Smooth muscle cell (in vitro differentiated cells): ENCODE measurements around the gene LRRK2. TPM values are rescaled to one million over a fixed set of nuclear protein-coding genes. Genes with fewer than 3 reads are reported as not detected.

ENCODE experiments used
- DNase-seq: peaks from one replicate; lab custom pipeline; 2025; ENCODE audit not compliant: unreplicated experiment; lab: John Stamatoyannopoulos, UW
- H2AFZ ChIP-seq: fragments of 200-600 bp; sonication (generic); 2 replicates; pipeline ENCODE4 v1.6.0; 2016; ENCODE audit warnings: antibody characterized with exemption, low read depth, mild to moderate bottlenecking
- H3F3A ChIP-seq: fragments of 200-600 bp; sonication (generic); 2 replicates; pipeline ENCODE4 v1.6.0; 2017; ENCODE audit warnings: antibody characterized with exemption, low read depth
- H3K27ac ChIP-seq: fragments of 200-600 bp; sonication (generic); 2 replicates; pipeline ENCODE4 v1.5.1; 2016; ENCODE audit warnings: low read depth, mild to moderate bottlenecking
- H3K27me3 ChIP-seq: fragments of 200-600 bp; sonication (generic); 2 replicates; pipeline ENCODE4 v1.6.1; 2016; ENCODE audit warnings: low read depth, mild to moderate bottlenecking
- H3K36me3 ChIP-seq: fragments of 200-600 bp; sonication (generic); 2 replicates; pipeline ENCODE4 v1.5.1; 2016; ENCODE audit warnings: low read depth
- H3K4me1 ChIP-seq: fragments of 200-600 bp; sonication (generic); 2 replicates; pipeline ENCODE4 v1.5.1; 2016; ENCODE audit warnings: low read depth
- H3K4me2 ChIP-seq: fragments of 200-600 bp; sonication (generic); 2 replicates; pipeline ENCODE4 v1.6.0; 2016; ENCODE audit warnings: mild to moderate bottlenecking
- H3K4me3 ChIP-seq: fragments of 200-600 bp; sonication (generic); 2 replicates; pipeline ENCODE4 v1.5.1; 2016; ENCODE audit warnings: mild to moderate bottlenecking
- H3K79me2 ChIP-seq: fragments of 200-600 bp; sonication (generic); 2 replicates; pipeline ENCODE4 v1.6.0; 2016; ENCODE audit warnings: low read depth, mild to moderate bottlenecking
- H3K9ac ChIP-seq: fragments of 200-600 bp; sonication (generic); 2 replicates; pipeline ENCODE4 v1.6.0; 2016; ENCODE audit warnings: low read depth
- H3K9me3 ChIP-seq: fragments of 200-600 bp; sonication (generic); replicated peaks from 2 replicates; pipeline ENCODE4 v1.5.1; 2016; ENCODE audit warnings: low read depth
- H4K20me1 ChIP-seq: fragments of 200-600 bp; sonication (generic); 2 replicates; pipeline ENCODE4 v1.6.0; 2016; ENCODE audit warnings: low read depth
- WGBS: methylation state at CpG from one replicate; pipeline ENCODE4 v1.1.7; 2016; ENCODE audit warnings: low lambda C conversion rate; 5-methylcytosine and 5-hydroxymethylcytosine counted together
- polyA plus RNA-seq: library from polyadenylated mRNA; unstranded; fragments of >200 nt; fragmentation: Nextera tagmentation; extraction: Ambion mirVana; gene quantifications from 2 replicates; pipeline ENCODE4 v1.2.1, GENCODE V29; 2016
- total RNA-seq: library from RNA; depleted of rRNA; stranded (reverse); fragments of >200 nt; gene quantifications from 2 replicates; pipeline ENCODE4 v1.2.3, GENCODE V29; 2014
- TF ChIP-seq, protein P1 (sequence below): fragments of 200-600 bp; sonication (generic); IDR thresholded peaks from 2 replicates; pipeline ENCODE4 v1.5.1; 2017; ENCODE audit warnings: borderline replicate concordance, mild to moderate bottlenecking, antibody characterized with exemption; ENCODE audit not compliant: insufficient read depth, poor library complexity, severe bottlenecking

LRRK2 gene
- total and polyA plus RNA-seq, 2 experiments from 2014 or later = not detected

DNA sequence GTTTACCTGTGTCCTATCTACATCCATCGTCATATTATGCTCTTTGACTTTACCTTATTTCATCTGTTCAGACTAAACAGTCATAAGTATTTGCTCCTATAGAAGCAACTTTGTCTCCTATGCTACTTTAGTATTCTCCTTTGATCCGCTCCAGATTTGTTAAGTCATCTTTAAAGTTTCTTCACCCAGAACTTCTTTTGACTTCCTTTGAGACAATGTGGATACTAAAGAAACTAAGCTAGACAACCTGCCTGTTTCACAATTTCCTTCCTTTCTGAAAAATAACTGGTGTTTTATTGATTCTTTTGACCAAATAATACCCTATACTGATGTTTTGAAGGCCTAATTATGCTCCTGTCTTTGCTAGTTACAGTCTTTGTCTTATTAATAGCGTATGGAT lies 30.0 kb upstream of the LRRK2 start:
- Histone ChIP-seq H3K4me2 (no peak overlapping the region), H3K4me1 (no peaks in the 10 kb centered on the region), H3K36me3 (no peaks in the 10 kb centered on the region), H3K9ac (no peak overlapping the region), H3K27me3 (no peaks in the 10 kb centered on the region), H3K9me3 (no peaks in the 10 kb centered on the region), H3K27ac (no peak overlapping the region), H3K79me2 (no peaks in the 10 kb centered on the region), H3F3A (no peaks in the 10 kb centered on the region), H4K20me1 (no peaks in the 10 kb centered on the region), H2AFZ (no peak overlapping the region), H3K4me3 (no peak overlapping the region)
- TF ChIP-seq, protein P1, sequence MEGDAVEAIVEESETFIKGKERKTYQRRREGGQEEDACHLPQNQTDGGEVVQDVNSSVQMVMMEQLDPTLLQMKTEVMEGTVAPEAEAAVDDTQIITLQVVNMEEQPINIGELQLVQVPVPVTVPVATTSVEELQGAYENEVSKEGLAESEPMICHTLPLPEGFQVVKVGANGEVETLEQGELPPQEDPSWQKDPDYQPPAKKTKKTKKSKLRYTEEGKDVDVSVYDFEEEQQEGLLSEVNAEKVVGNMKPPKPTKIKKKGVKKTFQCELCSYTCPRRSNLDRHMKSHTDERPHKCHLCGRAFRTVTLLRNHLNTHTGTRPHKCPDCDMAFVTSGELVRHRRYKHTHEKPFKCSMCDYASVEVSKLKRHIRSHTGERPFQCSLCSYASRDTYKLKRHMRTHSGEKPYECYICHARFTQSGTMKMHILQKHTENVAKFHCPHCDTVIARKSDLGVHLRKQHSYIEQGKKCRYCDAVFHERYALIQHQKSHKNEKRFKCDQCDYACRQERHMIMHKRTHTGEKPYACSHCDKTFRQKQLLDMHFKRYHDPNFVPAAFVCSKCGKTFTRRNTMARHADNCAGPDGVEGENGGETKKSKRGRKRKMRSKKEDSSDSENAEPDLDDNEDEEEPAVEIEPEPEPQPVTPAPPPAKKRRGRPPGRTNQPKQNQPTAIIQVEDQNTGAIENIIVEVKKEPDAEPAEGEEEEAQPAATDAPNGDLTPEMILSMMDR = no peak
- 96% methylated on average over 3 of the region's 3 CpGs for WGBS
- DNase-seq = no peak

DNA sequence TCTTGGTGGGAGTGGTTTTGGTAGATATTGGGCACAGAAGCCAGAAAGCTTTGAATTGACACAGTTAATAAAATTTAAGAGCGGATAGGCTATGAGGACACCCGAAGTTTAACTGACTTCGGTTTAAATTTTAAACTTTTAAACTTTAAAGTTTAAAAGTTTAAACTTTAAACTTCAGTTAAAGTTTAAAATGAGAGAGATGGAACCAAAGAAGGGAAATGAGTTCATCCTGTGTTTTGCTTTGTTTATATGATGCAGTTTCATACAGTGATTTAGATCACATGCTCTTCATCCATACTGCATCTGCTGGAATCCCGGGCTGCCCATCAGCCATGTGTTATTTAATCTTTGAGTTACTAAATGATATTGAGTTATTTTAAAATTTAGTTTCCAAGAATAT lies 27.2 kb upstream of the LRRK2 start:
- Histone ChIP-seq H3F3A (no peaks in the 10 kb centered on the region), H3K9me3 (no peaks in the 10 kb centered on the region), H3K4me2 (no peak overlapping the region), H3K27me3 (no peaks in the 10 kb centered on the region), H3K9ac (no peak overlapping the region), H3K79me2 (no peaks in the 10 kb centered on the region), H3K27ac (no peak overlapping the region), H3K4me1 (no peaks in the 10 kb centered on the region), H2AFZ (no peak overlapping the region), H4K20me1 (no peaks in the 10 kb centered on the region), H3K36me3 (no peaks in the 10 kb centered on the region), H3K4me3 (no peak overlapping the region)
- TF ChIP-seq, protein P1 = no peak
- no peak for DNase-seq
- 96% methylated on average over 4 of the region's 4 CpGs for WGBS

DNA sequence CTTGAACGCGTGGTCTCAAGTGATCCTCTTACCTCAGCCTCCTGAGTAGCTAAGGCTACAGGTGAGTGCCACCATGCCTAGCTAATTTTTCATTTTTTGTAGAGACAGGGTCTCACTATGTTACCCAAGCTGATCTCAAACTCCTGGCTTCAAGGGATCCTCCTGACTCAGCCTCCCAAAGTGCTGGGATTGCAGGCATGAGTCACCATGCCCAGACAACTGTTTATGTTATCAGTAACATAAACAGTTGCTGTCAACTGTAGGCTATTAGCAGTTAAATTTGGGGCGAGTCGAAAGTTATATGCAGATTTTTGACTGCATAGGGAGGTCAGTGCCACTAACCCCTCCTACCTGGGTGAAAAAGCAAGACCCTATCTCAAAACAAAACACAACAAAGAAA lies 26.2 kb upstream of the LRRK2 start:
- Histone ChIP-seq H3K4me1 (no peaks in the 10 kb centered on the region), H3K36me3 (no peaks in the 10 kb centered on the region), H3K9me3 (no peaks in the 10 kb centered on the region), H4K20me1 (no peaks in the 10 kb centered on the region), H3K4me2 (no peak overlapping the region), H3K27ac (no peak overlapping the region), H3K79me2 (no peaks in the 10 kb centered on the region), H3F3A (no peaks in the 10 kb centered on the region), H2AFZ (no peak overlapping the region), H3K4me3 (no peak overlapping the region), H3K9ac (no peak overlapping the region), H3K27me3 (no peaks in the 10 kb centered on the region)
- no peak for DNase-seq
- 62% methylated on average over 4 of the region's 4 CpGs for whole genome bisulfite sequencing
- TF ChIP-seq, protein P1 = no peak
